ENCODE measurements around the gene EIPR1. TPM values are rescaled to one million over a fixed set of nuclear protein-coding genes. Genes with fewer than 3 reads are reported as not detected.
A peak's percentile ranks its signal among the peaks of the same experiment; 100 is the strongest.

Gene EIPR1
- total RNA-seq, 4 donors from 2014 or later = 24.9 to 46.2 (median 36.3) TPM

GRCh38 chr2:3242747-3243369 is 134.8 kb downstream of the EIPR1 start:
- Histone ChIP-seq H3K4me1 (no peaks in the 10 kb centered on the region), H3K4me3 (no peak overlapping the region), H3K36me3 (peaks cover 0 to 29% (median 0%) of the 10 kb centered on the region in 3 donors), H3K27ac (no peak overlapping the region), H3K9me3 (no peaks in the 10 kb centered on the region), H3K27me3 (no peaks in the 10 kb centered on the region)
- TF ChIP-seq EP300 (IDR thresholded peaks at IDR 0.05) (peak in 1 of 2 donors; percentile 26), POLR2A (IDR thresholded peaks at IDR 0.05) (no peak)
- DNase-seq (ENCODE audit: low spot score in 2 of 2) = peak in 1 of 2 donors; percentile 9
- WGBS, 2 donors = 57 to 62% methylated on average over 9 of the region's 9 CpGs

GRCh38 chr2:3241971-3242746 is 135.5 kb downstream of the EIPR1 start:
- no peak overlapping the region for H3K27ac ChIP-seq
- DNase-seq (ENCODE audit: low spot score in 2 of 2) = no peak
- TF ChIP-seq EP300 (IDR thresholded peaks at IDR 0.05) (no peak), POLR2A (IDR thresholded peaks at IDR 0.05) (no peak)
- TF ChIP-seq, protein P1, sequence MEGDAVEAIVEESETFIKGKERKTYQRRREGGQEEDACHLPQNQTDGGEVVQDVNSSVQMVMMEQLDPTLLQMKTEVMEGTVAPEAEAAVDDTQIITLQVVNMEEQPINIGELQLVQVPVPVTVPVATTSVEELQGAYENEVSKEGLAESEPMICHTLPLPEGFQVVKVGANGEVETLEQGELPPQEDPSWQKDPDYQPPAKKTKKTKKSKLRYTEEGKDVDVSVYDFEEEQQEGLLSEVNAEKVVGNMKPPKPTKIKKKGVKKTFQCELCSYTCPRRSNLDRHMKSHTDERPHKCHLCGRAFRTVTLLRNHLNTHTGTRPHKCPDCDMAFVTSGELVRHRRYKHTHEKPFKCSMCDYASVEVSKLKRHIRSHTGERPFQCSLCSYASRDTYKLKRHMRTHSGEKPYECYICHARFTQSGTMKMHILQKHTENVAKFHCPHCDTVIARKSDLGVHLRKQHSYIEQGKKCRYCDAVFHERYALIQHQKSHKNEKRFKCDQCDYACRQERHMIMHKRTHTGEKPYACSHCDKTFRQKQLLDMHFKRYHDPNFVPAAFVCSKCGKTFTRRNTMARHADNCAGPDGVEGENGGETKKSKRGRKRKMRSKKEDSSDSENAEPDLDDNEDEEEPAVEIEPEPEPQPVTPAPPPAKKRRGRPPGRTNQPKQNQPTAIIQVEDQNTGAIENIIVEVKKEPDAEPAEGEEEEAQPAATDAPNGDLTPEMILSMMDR (IDR thresholded peaks at IDR 0.05) = no peak
- no peaks in the 10 kb centered on the region for H3K27me3 ChIP-seq
- H3K4me1 ChIP-seq = no peaks in the 10 kb centered on the region
- WGBS, 2 donors = 80 to 83% methylated on average over 14 to 19 of the region's 25 CpGs
- peaks cover 0 to 31% (median 0%) of the 10 kb centered on the region in 3 donors for H3K36me3 ChIP-seq
- no peak overlapping the region for H3K4me3 ChIP-seq
- H3K9me3 ChIP-seq = no peaks in the 10 kb centered on the region

GRCh38 chr2:3238951-3239841 is 138.4 kb downstream of the EIPR1 start:
- Histone ChIP-seq H3K4me3 (no peak overlapping the region), H3K27me3 (no peaks in the 10 kb centered on the region), H3K36me3 (peaks cover 0 to 46% (median 0%) of the 10 kb centered on the region in 3 donors), H3K27ac (no peak overlapping the region), H3K4me1 (no peaks in the 10 kb centered on the region), H3K9me3 (no peaks in the 10 kb centered on the region)
- TF ChIP-seq, protein P1 (IDR thresholded peaks at IDR 0.05) = no peak
- TF ChIP-seq POLR2A (IDR thresholded peaks at IDR 0.05) = no peak
- no peak for DNase-seq (ENCODE audit: low spot score in 2 of 2)
- 68 to 69% methylated on average over 21 of the region's 21 CpGs for WGBS, 2 donors

- whole genome bisulfite sequencing, 2 donors = 91 to 92% methylated on average over 12 of the region's 12 CpGs
- no peak for DNase-seq (ENCODE audit: low spot score in 2 of 2)
- no peaks in the 10 kb centered on the region for H3K27me3 ChIP-seq
- peaks cover 0 to 52% (median 0%) of the 10 kb centered on the region in 3 donors for H3K36me3 ChIP-seq
- no peak overlapping the region for H3K4me3 ChIP-seq
- no peaks in the 10 kb centered on the region for H3K9me3 ChIP-seq
- H3K27ac ChIP-seq = no peak overlapping the region
- H3K4me1 ChIP-seq = no peaks in the 10 kb centered on the region
- TF ChIP-seq EP300 (IDR thresholded peaks at IDR 0.05) (no peak), POLR2A (IDR thresholded peaks at IDR 0.05) (no peak)
- TF ChIP-seq, protein P1 (IDR thresholded peaks at IDR 0.05) = no peak
Observed at GRCh38 chr2:3236300-3237045, 141.1 kb downstream of the EIPR1 start.

GRCh38 chr2:3233877-3234276 is 143.7 kb downstream of the EIPR1 start:
- no peak overlapping the region for H3K4me3 ChIP-seq
- TF ChIP-seq POLR2A (IDR thresholded peaks at IDR 0.05) (no peak), EP300 (IDR thresholded peaks at IDR 0.05) (no peak)
- TF ChIP-seq, protein P1 (IDR thresholded peaks at IDR 0.05) = no peak
- WGBS, 2 donors = 92 to 100% methylated on average over 2 of the region's 2 CpGs

More at GRCh38 chr2:3233877-3234276, 143.7 kb downstream of the EIPR1 start:
- Histone ChIP-seq H3K9me3 (peaks cover 0 to 13% (median 0%) of the 10 kb centered on the region in 4 donors), H3K27ac (no peak overlapping the region), H3K36me3 (peaks cover 0 to 50% (median 0%) of the 10 kb centered on the region in 3 donors), H3K27me3 (no peaks in the 10 kb centered on the region), H3K4me1 (no peaks in the 10 kb centered on the region)
- no peak for DNase-seq (ENCODE audit: low spot score in 2 of 2)
